ENCODE data around the gene F2R.
"Not testable (repeated sequence)": the region's sequence is repeated elsewhere in the genome, so short reads cannot be mapped to it uniquely, and the experiment has no call there.

F2R gene

GRCh38 chr5:76715736-76716455 lies at the start of gene F2R:
F2R (plus strand) TSS chr5:76716126; CDS start chr5:76716308, 182 bp downstream.
- in situ Hi-C loops (cut with MboI; ENCODE audit: low sequenced_read_pairs), result no loop called here

GRCh38 chr5:76667495-76667894 lies 48.4 kb upstream of the F2R start:
- in situ Hi-C loops (cut with MboI; ENCODE audit: low sequenced_read_pairs), result no loop called here

- in situ Hi-C loops (cut with MboI; ENCODE audit: low sequenced_read_pairs), result no loop called here
Measured at GRCh38 chr5:76669245-76669644, 46.7 kb upstream of the F2R start.

- in situ Hi-C loops (cut with MboI; ENCODE audit: low sequenced_read_pairs), result no loop called here
Measured at GRCh38 chr5:76670508-76670907, 45.4 kb upstream of the F2R start.

- in situ Hi-C loops (cut with MboI; ENCODE audit: low sequenced_read_pairs), result no loop called here
Measured at GRCh38 chr5:76672242-76672641, 43.7 kb upstream of the F2R start.

GRCh38 chr5:76673125-76673524 lies 42.8 kb upstream of the F2R start:
- in situ Hi-C loops (cut with MboI; ENCODE audit: low sequenced_read_pairs), result no loop called here

GRCh38 chr5:76674330-76675066 lies 41.4 kb upstream of the F2R start:
- in situ Hi-C loops (cut with MboI; ENCODE audit: low sequenced_read_pairs), result no loop called here

- in situ Hi-C loops (cut with MboI; ENCODE audit: low sequenced_read_pairs), result no loop called here
Measured at GRCh38 chr5:76675364-76675763, 40.6 kb upstream of the F2R start.

GRCh38 chr5:76677849-76678472 lies 38.0 kb upstream of the F2R start:
- in situ Hi-C loops (cut with MboI; ENCODE audit: low sequenced_read_pairs), result no loop called here

- in situ Hi-C loops (cut with MboI; ENCODE audit: low sequenced_read_pairs), result no loop called here
Measured at GRCh38 chr5:76679231-76679630, 36.7 kb upstream of the F2R start.

GRCh38 chr5:76680826-76681225 lies 35.1 kb upstream of the F2R start:
- in situ Hi-C loops (cut with MboI; ENCODE audit: low sequenced_read_pairs), result not testable (repeated sequence)

- in situ Hi-C loops (cut with MboI; ENCODE audit: low sequenced_read_pairs), result no loop called here
Measured at GRCh38 chr5:76681287-76681686, 34.6 kb upstream of the F2R start.

GRCh38 chr5:76682387-76682786 lies 33.5 kb upstream of the F2R start:
- in situ Hi-C loops (cut with MboI; ENCODE audit: low sequenced_read_pairs), result no loop called here

GRCh38 chr5:76683816-76684731 lies 31.9 kb upstream of the F2R start:
- in situ Hi-C loops (cut with MboI; ENCODE audit: low sequenced_read_pairs), result no loop called here

GRCh38 chr5:76684756-76685519 lies 31.0 kb upstream of the F2R start:
- in situ Hi-C loops (cut with MboI; ENCODE audit: low sequenced_read_pairs), result no loop called here

- in situ Hi-C loops (cut with MboI; ENCODE audit: low sequenced_read_pairs), result no loop called here
Measured at GRCh38 chr5:76685704-76686103, 30.2 kb upstream of the F2R start.

GRCh38 chr5:76688212-76688611 lies 27.7 kb upstream of the F2R start:
- in situ Hi-C loops (cut with MboI; ENCODE audit: low sequenced_read_pairs), result no loop called here

- in situ Hi-C loops (cut with MboI; ENCODE audit: low sequenced_read_pairs), result no loop called here
Measured at GRCh38 chr5:76688836-76689235, 27.1 kb upstream of the F2R start.

- in situ Hi-C loops (cut with MboI; ENCODE audit: low sequenced_read_pairs), result no loop called here
Measured at GRCh38 chr5:76689321-76690036, 26.4 kb upstream of the F2R start.
